Endothelial cell of umbilical vein (primary cell): ENCODE data around the gene AATF.

Experiments
- CTCF ChIP-seq, 2 donors: IDR thresholded peaks; 1 replicate in 1 of 2; 2 replicates in 1 of 2; pipeline ENCODE4 v1.5.1; 2011; ENCODE audit warnings: low read length in 2 of 2, mild to moderate bottlenecking in 2 of 2, moderate library complexity in 2 of 2, control low read depth in 1 of 2, inconsistent platforms in 1 of 2, low read depth in 1 of 2; ENCODE audit not compliant: insufficient read depth in 1 of 2; ENCODE audit errors: extremely low read depth in 1 of 2
- EZH2 ChIP-seq: IDR thresholded peaks from 2 replicates; pipeline ENCODE4 v1.6.1; 2012; ENCODE audit warnings: borderline replicate concordance, low read depth, mild to moderate bottlenecking, moderate library complexity, low read length, inconsistent platforms; ENCODE audit not compliant: severe bottlenecking
- MYC ChIP-seq: IDR thresholded peaks from one replicate; pipeline ENCODE4 v1.6.1; 2011; ENCODE audit warnings: mild to moderate bottlenecking, low read depth, low read length
- POLR2A ChIP-seq: IDR thresholded peaks from 2 replicates; pipeline ENCODE4 v1.6.1; 2012; ENCODE audit warnings: low read depth, mild to moderate bottlenecking, control low read depth, low read length

GRCh38 chr17:36972905-36973304, 24.2 kb downstream of the AATF start:
- TF ChIP-seq CTCF (IDR thresholded peaks at IDR 0.05; ENCODE audit: extremely low read depth in 1 of 2, insufficient read depth in 1 of 2, low read depth in 1 of 2, low read length in 2 of 2): no peak
- TF ChIP-seq MYC: no peak
- TF ChIP-seq POLR2A: no peak
- no peak for TF ChIP-seq EZH2
